GM19397 (cell line): ENCODE measurements around the gene CES5A.
"Not testable (repeated sequence)": the region's sequence is repeated elsewhere in the genome, so short reads cannot be mapped to it uniquely, and the experiment has no call there.

Source experiments
- ATAC-seq: cut with Tn5 transposase; IDR thresholded peaks from one replicate; pipeline ENCODE4 v1.9.1; 2021; ENCODE audit warnings: mild to moderate bottlenecking, moderate library complexity; ENCODE audit not compliant: unreplicated experiment

Gene CES5A

GRCh38 chr16:55875273-55875672 is at the start of gene CES5A:
Gene CES5A, minus strand, starts transcription at chr16:55875373. Its CDS starts 152 bp downstream, at chr16:55875221.
- no peak for ATAC-seq

- no peak for ATAC-seq
These were observed 47.5 kb upstream of the CES5A start for GRCh38 chr16:55922662-55923061.

- ATAC-seq = no peak
These were observed 42.4 kb upstream of the CES5A start for GRCh38 chr16:55917373-55918160.

- ATAC-seq = no peak
These were observed 40.1 kb upstream of the CES5A start for GRCh38 chr16:55915096-55915827.

GRCh38 chr16:55914383-55914782 is 39.2 kb upstream of the CES5A start:
- no peak for ATAC-seq

- ATAC-seq = no peak
These were observed 38.5 kb upstream of the CES5A start for GRCh38 chr16:55913716-55914115.

GRCh38 chr16:55913121-55913520 is 37.9 kb upstream of the CES5A start:
- ATAC-seq = not testable (repeated sequence)

GRCh38 chr16:55912022-55912421 is 36.8 kb upstream of the CES5A start:
- ATAC-seq = no peak

GRCh38 chr16:55911616-55912015 is 36.4 kb upstream of the CES5A start:
- ATAC-seq = no peak

GRCh38 chr16:55909876-55910275 is 34.7 kb upstream of the CES5A start:
- no peak for ATAC-seq

- ATAC-seq = no peak
These were observed 33.5 kb upstream of the CES5A start for GRCh38 chr16:55908641-55909040.

GRCh38 chr16:55907661-55908060 is 32.5 kb upstream of the CES5A start:
- no peak for ATAC-seq

- no peak for ATAC-seq
These were observed 30.9 kb upstream of the CES5A start for GRCh38 chr16:55906123-55906522.

- ATAC-seq = no peak
These were observed 30.5 kb upstream of the CES5A start for GRCh38 chr16:55905651-55906050.

- ATAC-seq = no peak
These were observed 26.5 kb upstream of the CES5A start for GRCh38 chr16:55901566-55902217.

- ATAC-seq = no peak
These were observed 25.6 kb upstream of the CES5A start for GRCh38 chr16:55900616-55901393.

GRCh38 chr16:55899857-55900256 is 24.7 kb upstream of the CES5A start:
- ATAC-seq = no peak

- ATAC-seq = no peak
These were observed 23.4 kb upstream of the CES5A start for GRCh38 chr16:55898592-55898991.

GRCh38 chr16:55892821-55893220 is 17.6 kb upstream of the CES5A start:
- no peak for ATAC-seq

- no peak for ATAC-seq
These were observed 14.3 kb upstream of the CES5A start for GRCh38 chr16:55889518-55889917.

- ATAC-seq = no peak
These were observed 13.4 kb upstream of the CES5A start for GRCh38 chr16:55888546-55888945.
